Stimulated activated CD4-positive, alpha-beta T cell treated with anti-CD3 and anti-CD28 coated beads, TNF-alpha, amount 100 ng/mL, for 4 hours (primary cell): ENCODE measurements around the gene KCTD17.

ENCODE experiments used
- DNase-seq, 3 experiments: peaks; one replicate each; pipeline ENCODE4 v3.0.0-alpha.2; 2020; ENCODE audit warnings: low read depth in 3 of 3

Gene KCTD17

GRCh38 chr22:37079158-37079557 lies 27.6 kb downstream of the KCTD17 start:
- DNase-seq: no peak

DNA sequence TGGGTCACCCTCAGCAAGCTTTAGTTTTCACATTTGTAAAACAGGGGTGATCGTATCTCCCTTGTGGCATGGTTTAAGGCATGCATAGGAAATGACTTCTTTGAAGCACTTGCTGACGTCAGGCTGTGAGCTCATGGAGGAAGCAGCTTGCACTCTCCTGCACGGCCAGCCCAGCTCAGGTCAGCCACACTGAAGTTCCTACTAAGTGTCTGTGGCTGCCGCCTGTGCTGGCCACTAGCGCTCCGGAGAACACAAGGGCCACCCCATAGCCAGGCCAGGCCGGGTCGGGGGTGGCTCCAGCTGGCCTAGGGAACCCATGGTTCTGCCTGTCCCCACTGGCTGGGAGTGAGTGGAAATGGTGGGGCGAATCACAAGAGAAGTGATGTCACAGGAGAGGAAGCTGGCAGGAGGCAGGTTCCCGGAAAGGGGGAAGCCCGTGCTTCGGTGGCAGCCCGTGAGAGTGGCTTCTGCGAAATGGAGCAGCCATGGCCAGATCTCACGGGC lies 28.2 kb downstream of the KCTD17 start:
- peak; percentile 46 to 69 (median 65) for DNase-seq

GRCh38 chr22:37080438-37080837 lies 28.9 kb downstream of the KCTD17 start:
- DNase-seq: no peak

DNA sequence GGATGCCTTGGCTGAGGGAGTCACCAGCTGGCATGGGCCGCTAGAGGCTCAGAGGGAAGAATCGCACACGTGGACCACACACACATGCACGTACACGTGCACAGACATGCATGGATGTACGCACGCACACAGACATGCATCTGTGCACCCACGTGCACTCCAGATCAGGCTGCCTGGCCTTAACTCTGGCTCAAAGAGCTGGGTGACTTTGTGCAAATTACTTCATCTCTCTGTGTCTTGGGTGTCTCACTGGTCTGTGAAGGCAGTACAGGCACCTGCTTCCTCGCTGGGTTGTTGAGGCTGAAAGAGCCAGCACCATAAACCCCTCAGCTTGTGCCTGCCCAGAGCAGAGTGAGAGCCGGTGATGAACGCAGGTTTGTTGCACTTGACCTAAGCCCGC lies 29.3 kb downstream of the KCTD17 start:
- no peak for DNase-seq

DNA sequence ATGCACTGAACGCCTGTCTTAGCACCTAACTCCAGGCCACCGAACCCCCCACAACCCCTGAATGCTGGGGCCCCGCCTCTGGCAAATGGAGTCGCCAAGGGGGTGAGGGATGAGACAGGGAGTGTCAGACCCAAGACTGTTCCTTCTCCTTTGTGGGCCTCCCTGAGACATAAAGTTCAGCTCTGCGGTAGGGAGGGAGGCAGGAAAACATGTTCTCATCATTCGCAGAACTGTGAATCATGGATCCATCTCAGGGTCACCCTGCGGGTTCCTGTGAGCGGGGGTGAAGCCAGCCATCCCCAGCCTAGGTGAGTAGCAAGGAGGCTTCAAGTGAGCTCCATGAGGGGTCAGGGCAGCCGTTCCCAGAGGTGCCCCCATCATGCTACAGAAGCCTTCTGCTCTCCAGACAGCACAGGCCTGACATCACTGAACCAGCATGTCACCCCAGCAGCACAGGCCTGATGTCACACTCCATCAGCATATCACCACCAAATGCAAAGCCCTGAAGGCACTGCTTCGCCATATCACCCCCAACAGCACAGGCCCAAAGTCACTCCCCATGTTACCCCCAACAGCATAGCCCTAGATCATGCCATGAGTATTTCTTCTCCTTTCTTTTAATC lies 30.8 kb downstream of the KCTD17 start:
- DNase-seq: no peak

DNA sequence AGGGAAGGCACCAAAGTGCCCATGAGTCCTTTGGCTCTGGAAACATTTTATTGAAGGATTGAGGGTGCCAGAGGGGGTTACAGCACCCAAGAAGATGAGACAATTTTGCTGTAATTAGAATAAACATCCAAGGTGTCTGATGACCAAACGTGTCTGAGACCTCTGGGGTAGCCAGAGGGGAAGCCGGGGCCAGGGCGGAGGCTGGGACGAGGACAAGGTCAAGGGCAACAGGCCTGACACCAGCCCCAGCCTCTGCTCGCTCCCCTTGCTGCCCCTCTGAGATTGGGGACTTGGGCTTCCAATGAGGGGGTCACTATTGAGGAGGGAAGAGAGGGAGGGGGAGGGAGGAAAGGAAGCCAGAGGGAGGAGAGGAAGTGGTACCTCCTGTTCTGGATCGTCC lies 32.4 kb downstream of the KCTD17 start:
- DNase-seq: no peak

DNA sequence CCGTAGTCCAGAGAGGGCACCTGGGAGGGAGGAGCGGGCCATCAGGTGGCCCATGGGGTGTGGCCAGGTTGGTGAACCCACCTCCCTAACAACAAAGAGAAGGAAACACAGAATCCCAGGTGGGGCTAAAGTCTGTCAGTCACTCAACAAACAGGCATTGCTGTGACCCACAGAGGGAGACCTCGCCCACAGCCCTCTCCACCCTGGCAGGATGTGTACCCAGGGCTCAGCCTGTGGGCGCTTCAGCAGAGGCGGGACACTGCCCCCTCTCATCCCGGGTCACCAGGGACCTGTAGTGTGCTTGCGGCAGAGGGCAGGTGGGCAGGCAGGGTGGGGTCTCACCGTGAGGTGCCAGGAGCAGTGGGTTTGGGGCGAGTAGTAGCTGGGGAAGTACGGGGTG lies 32.8 kb downstream of the KCTD17 start:
- DNase-seq: no peak

DNA sequence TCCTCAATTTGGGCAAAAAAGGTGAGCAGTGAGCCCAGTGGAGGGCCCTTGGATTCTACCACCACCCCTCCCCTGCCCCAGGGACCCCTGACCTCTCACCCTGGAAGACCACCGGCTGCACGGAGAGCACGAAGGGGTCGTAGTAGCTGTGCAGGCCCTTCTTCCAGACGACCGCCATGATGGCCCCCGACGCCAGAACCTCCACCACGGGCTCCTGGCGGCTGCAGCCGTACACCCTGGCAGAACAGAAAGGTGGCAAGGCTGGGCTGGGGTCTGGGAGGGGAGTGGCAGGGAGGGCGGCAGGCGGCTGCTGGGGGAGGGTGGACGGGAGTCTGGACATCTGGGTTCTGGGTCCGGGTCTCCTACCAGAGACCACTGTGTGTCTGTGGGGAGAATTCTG lies 34.6 kb downstream of the KCTD17 start:
- DNase-seq: no peak

DNA sequence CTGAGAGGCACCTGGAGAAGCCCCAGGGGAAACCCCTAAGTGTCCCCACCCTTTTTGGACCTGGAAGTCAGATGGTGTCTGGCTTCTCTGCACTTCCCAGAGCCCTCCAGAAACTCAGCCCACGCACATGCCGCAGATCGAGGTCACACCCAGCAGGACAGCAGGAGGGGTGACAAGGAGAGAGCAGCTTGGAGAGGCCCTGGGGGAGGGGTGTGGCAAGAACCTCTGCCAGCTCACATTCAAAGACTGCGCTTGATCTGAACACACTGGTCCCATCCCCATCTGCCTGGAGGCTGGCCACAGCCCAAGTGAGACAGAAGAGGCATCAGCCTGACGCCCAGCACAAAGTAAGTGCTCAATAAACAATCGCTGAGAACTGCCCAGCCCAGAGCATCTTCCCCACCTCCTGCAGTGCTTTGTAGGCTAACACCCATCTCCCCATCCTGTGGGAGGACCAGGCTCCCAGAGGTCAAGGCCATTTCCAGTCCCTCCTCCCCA lies 36.6 kb downstream of the KCTD17 start:
- no peak for DNase-seq

DNA sequence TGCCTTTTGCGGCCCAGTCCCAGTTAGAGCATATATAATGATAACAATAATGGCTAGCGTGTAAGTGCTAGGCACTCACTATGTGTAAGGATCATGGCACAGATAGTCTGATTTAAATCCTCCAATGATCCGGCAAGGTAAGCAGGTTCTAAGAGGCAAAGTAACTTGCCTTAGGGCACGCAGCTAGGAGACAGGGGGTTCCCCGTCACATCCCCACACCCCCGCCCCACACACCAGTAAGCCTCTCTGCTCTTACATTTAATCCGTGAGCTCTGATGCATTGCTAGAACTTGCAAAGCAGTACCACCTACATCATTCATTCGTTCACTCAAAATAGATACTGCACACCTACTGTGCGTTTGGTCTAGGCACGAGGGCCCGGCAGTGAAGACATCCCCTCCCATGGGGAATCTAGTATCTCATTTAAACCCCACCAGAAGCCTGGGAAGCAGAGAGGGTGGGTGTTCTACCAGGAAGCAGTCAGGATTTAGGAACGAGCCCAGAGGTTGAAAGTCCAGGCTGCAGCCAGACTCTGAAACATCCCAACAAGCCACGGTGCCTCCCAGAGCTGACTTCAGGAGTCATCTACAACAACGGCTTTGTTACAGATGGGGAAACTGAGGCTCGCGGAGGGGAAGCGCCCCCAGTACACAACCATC lies 37.3 kb downstream of the KCTD17 start:
- no peak for DNase-seq

- DNase-seq: no peak
Observed at GRCh38 chr22:37089434-37089833, 37.9 kb downstream of the KCTD17 start.

DNA sequence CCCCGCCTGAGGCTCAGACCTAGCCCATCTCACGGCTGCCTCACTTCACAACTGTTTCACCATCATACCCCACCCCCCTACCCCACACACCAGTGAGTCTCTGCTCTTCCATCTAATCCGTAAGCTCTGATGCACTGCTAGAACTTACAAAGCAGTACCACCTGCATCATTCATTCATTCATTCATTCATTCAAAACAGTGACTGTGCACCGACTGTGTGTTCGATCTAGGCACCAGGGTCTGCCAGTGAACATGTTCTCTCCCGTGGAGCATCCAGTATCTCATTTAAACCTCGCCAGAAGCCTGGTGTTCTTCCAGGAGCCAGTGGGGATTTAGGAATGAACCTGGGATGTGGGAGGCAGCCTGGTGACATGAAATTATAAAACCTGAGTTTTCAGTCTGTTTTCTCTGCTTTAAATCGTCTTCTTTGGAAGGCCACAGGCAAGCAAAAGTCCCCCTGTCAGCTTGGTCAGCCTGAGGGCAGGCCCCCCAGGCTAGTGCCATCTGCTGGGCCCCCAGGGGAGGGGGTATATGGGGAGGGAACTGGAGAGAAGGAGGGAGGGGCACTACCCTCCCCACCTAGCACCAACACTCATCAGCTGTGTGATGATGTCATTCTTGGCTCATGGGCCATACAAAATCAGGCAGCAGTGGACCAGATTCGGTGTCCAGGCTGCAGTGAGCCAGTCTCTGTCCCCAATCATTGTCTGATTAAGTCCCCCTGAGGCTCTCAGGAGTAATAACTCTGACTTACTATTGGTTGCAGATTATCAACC lies 39.6 kb downstream of the KCTD17 start:
- no peak for DNase-seq

- no peak for DNase-seq
Observed at GRCh38 chr22:37091994-37092393, 40.5 kb downstream of the KCTD17 start.

DNA sequence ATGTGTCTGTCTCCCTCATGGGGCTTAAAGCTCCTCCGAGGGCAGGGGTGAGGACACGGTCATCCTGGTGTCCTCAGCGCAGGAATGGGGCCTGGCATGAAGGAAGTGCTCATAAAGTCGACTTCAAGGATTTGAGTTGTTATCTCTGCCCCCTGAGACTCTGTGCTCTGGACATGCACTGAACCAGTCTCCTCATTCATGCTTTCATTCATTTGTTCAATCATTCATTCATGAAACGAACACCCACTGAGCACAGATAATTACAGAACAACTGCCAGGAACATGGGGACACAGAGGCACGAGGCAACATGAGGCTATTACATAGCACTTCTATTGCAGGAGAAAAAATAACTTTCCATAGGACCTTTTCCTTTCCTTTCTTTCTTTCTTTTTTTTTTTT lies 41.5 kb downstream of the KCTD17 start:
- DNase-seq: no peak

DNA sequence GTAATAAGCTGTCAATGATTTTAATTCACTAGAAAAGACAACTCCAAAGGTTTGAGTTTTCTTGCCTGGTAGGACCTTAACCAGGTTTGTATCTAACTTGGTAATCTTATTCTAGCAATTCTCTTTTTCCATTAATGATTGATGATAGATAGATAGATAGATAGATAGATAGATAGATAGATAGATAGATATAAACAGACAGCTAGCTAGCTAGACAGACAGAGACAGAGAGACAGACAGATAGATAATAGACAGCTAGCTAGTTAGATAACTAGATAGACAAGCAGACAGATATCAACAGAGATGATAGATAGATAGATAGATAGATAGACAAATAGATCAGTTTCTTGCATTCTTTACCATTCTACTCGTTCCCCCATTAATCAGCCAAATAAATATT lies 42.7 kb downstream of the KCTD17 start:
- no peak for DNase-seq

GRCh38 chr22:37095113-37095512 lies 43.6 kb downstream of the KCTD17 start:
- peak; percentile 39 to 58 (median 46) for DNase-seq

DNA sequence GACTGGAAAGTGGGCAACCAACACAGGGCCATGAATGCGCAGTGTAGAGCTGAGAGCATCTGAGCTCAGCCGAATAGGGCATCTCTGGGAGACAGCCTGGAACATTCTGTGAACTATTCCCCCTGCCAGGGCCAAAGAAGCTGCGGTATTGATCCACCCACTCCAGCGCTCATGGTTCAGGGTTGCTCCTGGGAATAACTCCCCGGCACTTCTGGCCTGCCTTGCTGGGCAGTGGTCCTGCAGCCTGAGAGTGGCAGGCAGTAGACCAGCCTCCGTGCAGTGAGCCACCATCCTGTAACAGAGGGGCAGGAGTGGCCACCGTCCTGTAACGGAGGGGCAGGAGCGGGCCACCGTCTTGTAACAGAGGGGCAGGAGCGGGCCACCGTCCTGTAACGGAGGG lies 45.8 kb downstream of the KCTD17 start:
- DNase-seq: no peak

DNA sequence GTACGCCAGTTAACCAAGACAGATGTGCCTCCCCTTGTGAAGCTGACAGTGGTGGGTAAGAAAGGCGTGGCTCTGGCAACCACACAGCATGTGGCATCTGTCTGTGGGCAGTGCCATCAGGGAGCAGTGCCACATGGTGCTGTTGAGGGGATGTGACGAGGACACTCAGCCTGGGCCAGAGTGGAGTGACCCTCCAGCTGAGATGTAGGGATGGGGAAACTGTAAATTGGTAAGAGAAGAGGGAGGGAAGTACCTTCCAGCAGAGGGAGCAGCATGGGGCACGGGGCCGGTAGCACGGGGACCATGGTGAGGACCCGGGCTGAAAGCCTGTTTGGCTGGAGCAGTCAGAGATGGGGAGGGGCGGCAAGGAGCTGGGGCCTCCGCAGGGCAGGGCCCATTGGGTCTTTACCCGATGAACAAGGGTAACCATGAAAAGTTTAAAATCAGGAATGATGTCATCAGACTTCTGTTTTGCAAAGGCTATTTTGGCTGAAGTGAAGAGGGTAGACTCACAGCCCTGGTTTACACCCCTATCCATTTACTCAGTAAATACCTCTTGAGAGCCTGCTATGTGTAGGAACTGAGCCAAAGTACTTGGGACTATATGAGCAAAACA lies 47.5 kb downstream of the KCTD17 start:
- no peak for DNase-seq

GRCh38 chr22:37100589-37101127 lies 49.1 kb downstream of the KCTD17 start:
- DNase-seq: no peak

DNA sequence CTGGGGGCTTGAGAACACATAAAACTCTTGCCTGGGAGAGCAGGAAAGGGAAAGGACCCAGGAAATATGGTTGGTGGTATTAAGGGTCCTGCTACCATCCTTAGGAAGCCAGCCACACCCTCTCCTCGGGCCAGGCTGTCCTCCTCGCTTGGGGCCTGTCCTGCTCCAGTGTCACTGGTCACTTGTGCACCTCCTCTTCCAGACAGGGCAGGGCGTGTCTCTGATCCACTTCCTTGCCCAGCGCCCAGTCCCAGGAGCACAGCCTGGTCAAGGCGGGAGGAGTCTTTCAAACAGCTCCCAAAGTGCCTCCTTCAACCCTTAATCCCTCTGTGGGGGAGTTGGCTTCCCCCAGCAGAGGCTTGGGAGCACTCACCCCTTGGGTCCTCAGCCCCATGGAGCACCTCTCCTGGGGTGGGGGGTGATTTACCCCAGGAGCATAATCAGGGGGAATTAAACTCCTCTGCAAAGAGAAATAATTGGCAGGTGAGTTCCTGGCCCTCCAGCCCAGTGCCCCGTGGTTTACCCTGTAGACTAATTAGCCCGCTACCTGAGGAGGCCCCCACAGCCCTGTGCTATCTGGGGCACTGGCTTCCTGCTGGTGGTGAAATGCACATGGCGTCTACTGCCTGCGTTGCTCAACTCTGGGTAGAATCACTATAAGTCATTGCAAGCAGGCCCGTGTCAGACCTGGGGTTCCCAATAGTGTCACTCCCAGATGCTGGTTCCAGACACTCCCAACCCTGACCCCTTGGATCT lies 49.9 kb downstream of the KCTD17 start:
- DNase-seq: no peak

- DNase-seq: no peak
Observed at GRCh38 chr22:37103151-37103550, 51.6 kb downstream of the KCTD17 start.
